ENCODE data around the gene BFSP1. TPM values are rescaled to one million over a fixed set of nuclear protein-coding genes. Genes with fewer than 3 reads are reported as not detected.

Gene BFSP1
- total RNA-seq, 2 donors from 2014 or later = 9.4 to 12.0 TPM

DNA sequence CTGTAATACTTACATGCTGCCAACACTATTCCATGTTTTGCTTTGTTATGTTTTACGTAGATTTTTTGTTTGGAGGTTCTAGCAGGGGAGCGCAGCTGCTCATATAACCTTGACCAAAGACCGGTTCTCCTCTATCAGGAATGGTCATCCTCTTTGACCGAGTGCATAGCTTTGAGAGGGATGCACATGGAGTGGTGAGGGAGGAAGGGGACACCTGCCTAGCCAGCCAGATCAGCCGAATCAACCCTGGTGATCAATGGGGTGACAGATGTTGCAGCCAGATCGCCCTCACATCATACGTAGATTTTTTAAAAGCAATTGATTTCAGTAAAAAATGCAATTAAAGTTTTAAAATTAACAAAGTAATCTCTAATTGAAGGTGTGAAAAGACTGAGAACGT lies 45.0 kb upstream of the BFSP1 start:
- no peak for DNase-seq
- no peak overlapping the region for H3K4me3 ChIP-seq (ENCODE audit: low read length)
- H3K4me1 ChIP-seq (ENCODE audit: control insufficient read depth, insufficient read depth, low read length) = no peaks in the 10 kb centered on the region
- peaks cover 9% of the 10 kb centered on the region for H3K36me3 Mint-ChIP-seq (ENCODE audit: low read depth)
- H3K9me3 ChIP-seq (ENCODE audit: control insufficient read depth, low read length) = no peaks in the 10 kb centered on the region
- H3K9ac ChIP-seq (ENCODE audit: extremely low read depth, low read length, poor library complexity, severe bottlenecking) = no peak overlapping the region
- H3K27ac ChIP-seq (ENCODE audit: low read depth, low read length) = no peak overlapping the region
- WGBS, 2 experiments (ENCODE audit: insufficient coverage in 1 of 2, insufficient read length in 1 of 2) = 97 to 100% methylated on average over 4 to 8 of the region's 8 CpGs
- peaks cover 42% of the 10 kb centered on the region for H3K4me1 Mint-ChIP-seq
- H3K36me3 ChIP-seq (ENCODE audit: control insufficient read depth, insufficient read depth, low read length) = peaks cover 31% of the 10 kb centered on the region
- no peaks in the 10 kb centered on the region for H3K27me3 Mint-ChIP-seq (ENCODE audit: insufficient read depth)
- H3K27ac Mint-ChIP-seq = no peak overlapping the region
- TF ChIP-seq CTCF (conservative IDR thresholded peaks at IDR 0.05) = no peak
- no peaks in the 10 kb centered on the region for H3K9me3 Mint-ChIP-seq
- no peaks in the 10 kb centered on the region for H3K27me3 ChIP-seq (ENCODE audit: control insufficient read depth, insufficient read depth, low read length, poor library complexity, severe bottlenecking)
- no peak overlapping the region for H3K4me3 Mint-ChIP-seq

DNA sequence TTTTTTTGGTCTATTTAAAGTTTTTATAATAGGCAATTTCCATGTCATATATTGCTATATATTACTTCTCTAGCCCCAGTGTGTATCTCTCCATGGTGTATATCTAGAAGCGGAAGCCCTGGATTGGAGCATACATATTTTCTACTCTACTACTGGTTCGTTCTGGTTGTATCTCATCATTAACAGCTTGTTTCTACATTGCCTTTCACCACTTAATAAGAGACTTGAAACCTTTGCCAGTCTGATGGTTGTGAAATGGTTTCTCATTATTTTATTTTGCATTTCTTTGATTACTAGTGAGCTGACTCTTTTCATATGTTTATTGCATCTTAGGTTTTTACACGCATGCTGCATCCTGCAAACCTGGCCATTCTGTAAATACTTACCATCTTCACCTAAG lies 42.3 kb upstream of the BFSP1 start:
- Histone ChIP-seq H3K36me3 (ENCODE audit: control insufficient read depth, insufficient read depth, low read length) (peaks cover 21% of the 10 kb centered on the region), H3K4me1 (ENCODE audit: control insufficient read depth, insufficient read depth, low read length) (no peaks in the 10 kb centered on the region), H3K4me3 (ENCODE audit: low read length) (peak overlapping the region; percentile 90), H3K27me3 (ENCODE audit: control insufficient read depth, insufficient read depth, low read length, poor library complexity, severe bottlenecking) (no peaks in the 10 kb centered on the region), H3K9ac (ENCODE audit: extremely low read depth, low read length, poor library complexity, severe bottlenecking) (no peak overlapping the region), H3K27ac (ENCODE audit: low read depth, low read length) (no peak overlapping the region), H3K9me3 (ENCODE audit: control insufficient read depth, low read length) (no peaks in the 10 kb centered on the region)
- Mint-ChIP-seq H3K36me3 (ENCODE audit: low read depth) (peaks cover 4% of the 10 kb centered on the region), H3K27ac (no peak overlapping the region), H3K9me3 (no peaks in the 10 kb centered on the region), H3K27me3 (ENCODE audit: insufficient read depth) (no peaks in the 10 kb centered on the region), H3K4me1 (peaks cover 38% of the 10 kb centered on the region), H3K4me3 (no peak overlapping the region)
- no peak for DNase-seq
- 60 to 93% methylated on average over 1 to 3 of the region's 3 CpGs for WGBS, 2 experiments (ENCODE audit: insufficient coverage in 1 of 2, insufficient read length in 1 of 2)
- TF ChIP-seq CTCF (conservative IDR thresholded peaks at IDR 0.05) = no peak

- Mint-ChIP-seq H3K36me3 (ENCODE audit: low read depth) (peaks cover 4% of the 10 kb centered on the region), H3K27ac (peak overlapping the region; percentile 70), H3K9me3 (no peaks in the 10 kb centered on the region), H3K4me3 (peak overlapping the region; percentile 89), H3K27me3 (ENCODE audit: insufficient read depth) (no peaks in the 10 kb centered on the region), H3K4me1 (peaks cover 45% of the 10 kb centered on the region)
- Histone ChIP-seq H3K27ac (ENCODE audit: low read depth, low read length) (no peak overlapping the region), H3K27me3 (ENCODE audit: control insufficient read depth, insufficient read depth, low read length, poor library complexity, severe bottlenecking) (no peaks in the 10 kb centered on the region), H3K9ac (ENCODE audit: extremely low read depth, low read length, poor library complexity, severe bottlenecking) (peak overlapping the region; percentile 42), H3K9me3 (ENCODE audit: control insufficient read depth, low read length) (no peaks in the 10 kb centered on the region), H3K4me1 (ENCODE audit: control insufficient read depth, insufficient read depth, low read length) (no peaks in the 10 kb centered on the region), H3K36me3 (ENCODE audit: control insufficient read depth, insufficient read depth, low read length) (peaks cover 21% of the 10 kb centered on the region), H3K4me3 (ENCODE audit: low read length) (peak overlapping the region; percentile 90)
- no peak for TF ChIP-seq CTCF (conservative IDR thresholded peaks at IDR 0.05)
- 61 to 100% methylated on average over 2 to 7 of the region's 7 CpGs for WGBS, 2 experiments (ENCODE audit: insufficient coverage in 1 of 2, insufficient read length in 1 of 2)
- DNase-seq = no peak
Measured at GRCh38 chr20:17572034-17572638, 41.0 kb upstream of the BFSP1 start.

Measured in endodermal cell (in vitro differentiated cells).